ENCODE data around the gene SHLD1.
A peak's percentile ranks its signal among the peaks of the same experiment; 100 is the strongest.
"Not testable (repeated sequence)": the region's sequence is repeated elsewhere in the genome, so short reads cannot be mapped to it uniquely, and the experiment has no call there.

SHLD1 gene

GRCh38 chr20:5749952-5750779 is at the start of gene SHLD1:
Gene SHLD1 (plus strand): TSS chr20:5750401. CDS start chr20:5772866, 22,465 bp downstream.
- DNase-seq: peak; percentile 45

- not testable (repeated sequence) for DNase-seq
Measured at GRCh38 chr20:5702339-5702738, 47.9 kb upstream of the SHLD1 start.

GRCh38 chr20:5703681-5704101 is 46.5 kb upstream of the SHLD1 start:
- DNase-seq: no peak

- no peak for DNase-seq
Measured at GRCh38 chr20:5705827-5706226, 44.4 kb upstream of the SHLD1 start.

GRCh38 chr20:5706797-5707196 is 43.4 kb upstream of the SHLD1 start:
- no peak for DNase-seq

- DNase-seq: no peak
Measured at GRCh38 chr20:5710551-5710950, 39.6 kb upstream of the SHLD1 start.

- no peak for DNase-seq
Measured at GRCh38 chr20:5714261-5715041, 35.8 kb upstream of the SHLD1 start.

GRCh38 chr20:5715071-5715841 is 34.9 kb upstream of the SHLD1 start:
- no peak for DNase-seq

GRCh38 chr20:5716953-5717352 is 33.2 kb upstream of the SHLD1 start:
- DNase-seq: no peak

- no peak for DNase-seq
Measured at GRCh38 chr20:5718896-5719595, 31.2 kb upstream of the SHLD1 start.

GRCh38 chr20:5719861-5720403 is 30.3 kb upstream of the SHLD1 start:
- no peak for DNase-seq

- DNase-seq: no peak
Measured at GRCh38 chr20:5720696-5721095, 29.5 kb upstream of the SHLD1 start.

- DNase-seq: not testable (repeated sequence)
Measured at GRCh38 chr20:5721356-5721755, 28.8 kb upstream of the SHLD1 start.

- DNase-seq: no peak
Measured at GRCh38 chr20:5722927-5723326, 27.3 kb upstream of the SHLD1 start.

GRCh38 chr20:5725183-5725463 is 25.1 kb upstream of the SHLD1 start:
- DNase-seq: not testable (repeated sequence)

GRCh38 chr20:5727018-5727515 is 23.1 kb upstream of the SHLD1 start:
- DNase-seq: no peak

- no peak for DNase-seq
Measured at GRCh38 chr20:5729348-5729747, 20.9 kb upstream of the SHLD1 start.

GRCh38 chr20:5730131-5730530 is 20.1 kb upstream of the SHLD1 start:
- no peak for DNase-seq

GRCh38 chr20:5731753-5732366 is 18.3 kb upstream of the SHLD1 start:
- DNase-seq: no peak

- DNase-seq: no peak
Measured at GRCh38 chr20:5734602-5735001, 15.6 kb upstream of the SHLD1 start.

GRCh38 chr20:5735845-5736510 is 14.2 kb upstream of the SHLD1 start:
- DNase-seq: no peak
